SK-N-SH (cell line): ENCODE results near the gene SCAMP2.

Source experiments
- EP300 ChIP-seq, 2 experiments: IDR thresholded peaks; 2 replicates each; pipeline versions ENCODE4 v1.4.0 to v1.6.1; 2012; ENCODE audit warnings: borderline replicate concordance in 1 of 2, low read depth in 1 of 2, low read length in 1 of 2
- EZH2phosphoT487 ChIP-seq: fragments of 200-600 bp; sonication (generic); IDR thresholded peaks from 2 replicates; pipeline ENCODE4 v1.6.1; 2017; ENCODE audit warnings: low read depth, mixed run types, mild to moderate bottlenecking, antibody characterized with exemption, moderate library complexity, borderline replicate concordance
- GATA2 ChIP-seq: sonication (generic); formaldehyde crosslinking; IDR thresholded peaks from 2 replicates; pipeline ENCODE4 v1.5.0; 2020; ENCODE audit warnings: mild to moderate bottlenecking, missing genetic modification reagents
- POLR2AphosphoS5 ChIP-seq: IDR thresholded peaks from 2 replicates; pipeline ENCODE4 v1.6.1; 2012; ENCODE audit warnings: low read depth, low read length
- RFX5 ChIP-seq: IDR thresholded peaks from 2 replicates; pipeline ENCODE4 v1.6.1; 2012; ENCODE audit warnings: mild to moderate bottlenecking, improper control_type of control experiment, low read length
- SMC3 ChIP-seq: IDR thresholded peaks from 2 replicates; pipeline ENCODE4 v1.6.1; 2012; ENCODE audit warnings: low read depth, low read length, improper control_type of control experiment
- TAF1 ChIP-seq: IDR thresholded peaks from 2 replicates; pipeline ENCODE4 v1.6.1; 2012; ENCODE audit warnings: low read depth, mild to moderate bottlenecking, low read length, moderate library complexity, borderline replicate concordance
- TCF12 ChIP-seq: IDR thresholded peaks from 2 replicates; pipeline ENCODE4 v1.4.0; 2012
- TF ChIP-seq, protein P1 (sequence below): fragments of 200-600 bp; sonication (generic); IDR thresholded peaks from 2 replicates; pipeline ENCODE4 v1.6.1; 2017; ENCODE audit warnings: antibody characterized with exemption, mild to moderate bottlenecking, moderate library complexity
- TF ChIP-seq, protein P2 (sequence below): IDR thresholded peaks from 2 replicates; pipeline ENCODE4 v1.6.1; 2012; ENCODE audit warnings: mild to moderate bottlenecking, low read depth, low read length, moderate library complexity

DNA sequence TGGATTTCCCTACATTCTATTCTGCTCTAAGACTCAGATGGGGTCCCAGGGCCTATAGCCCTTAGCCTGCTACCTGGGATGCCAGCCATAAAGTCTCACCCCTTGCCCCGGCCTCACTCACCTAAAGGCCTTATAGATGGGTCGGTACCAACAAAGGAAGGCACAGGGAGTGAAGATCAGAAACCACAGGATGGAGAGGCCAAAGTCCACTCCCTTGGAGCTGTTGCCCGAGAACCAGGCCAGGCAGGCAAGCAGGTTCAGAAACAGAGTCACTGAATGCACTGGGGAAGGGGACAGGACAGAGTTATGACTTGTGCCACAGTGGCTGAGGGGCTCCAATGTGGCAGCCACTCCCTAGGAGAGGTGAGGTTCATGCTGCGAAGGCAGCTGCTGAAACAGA, 22.8 kb downstream of the SCAMP2 start:
- TF ChIP-seq SMC3 (no peak), GATA2 (CRISPR knock-in tag) (no peak), EP300 (IDR thresholded peaks at IDR 0.05; ENCODE audit: borderline replicate concordance in 1 of 2, low read depth in 1 of 2, low read length in 1 of 2) (no peak), POLR2AphosphoS5 (no peak), TCF12 (no peak), TAF1 (no peak), EZH2phosphoT487 (no peak), RFX5 (no peak)
- TF ChIP-seq, protein P1, sequence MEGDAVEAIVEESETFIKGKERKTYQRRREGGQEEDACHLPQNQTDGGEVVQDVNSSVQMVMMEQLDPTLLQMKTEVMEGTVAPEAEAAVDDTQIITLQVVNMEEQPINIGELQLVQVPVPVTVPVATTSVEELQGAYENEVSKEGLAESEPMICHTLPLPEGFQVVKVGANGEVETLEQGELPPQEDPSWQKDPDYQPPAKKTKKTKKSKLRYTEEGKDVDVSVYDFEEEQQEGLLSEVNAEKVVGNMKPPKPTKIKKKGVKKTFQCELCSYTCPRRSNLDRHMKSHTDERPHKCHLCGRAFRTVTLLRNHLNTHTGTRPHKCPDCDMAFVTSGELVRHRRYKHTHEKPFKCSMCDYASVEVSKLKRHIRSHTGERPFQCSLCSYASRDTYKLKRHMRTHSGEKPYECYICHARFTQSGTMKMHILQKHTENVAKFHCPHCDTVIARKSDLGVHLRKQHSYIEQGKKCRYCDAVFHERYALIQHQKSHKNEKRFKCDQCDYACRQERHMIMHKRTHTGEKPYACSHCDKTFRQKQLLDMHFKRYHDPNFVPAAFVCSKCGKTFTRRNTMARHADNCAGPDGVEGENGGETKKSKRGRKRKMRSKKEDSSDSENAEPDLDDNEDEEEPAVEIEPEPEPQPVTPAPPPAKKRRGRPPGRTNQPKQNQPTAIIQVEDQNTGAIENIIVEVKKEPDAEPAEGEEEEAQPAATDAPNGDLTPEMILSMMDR: no peak
- TF ChIP-seq, protein P2, sequence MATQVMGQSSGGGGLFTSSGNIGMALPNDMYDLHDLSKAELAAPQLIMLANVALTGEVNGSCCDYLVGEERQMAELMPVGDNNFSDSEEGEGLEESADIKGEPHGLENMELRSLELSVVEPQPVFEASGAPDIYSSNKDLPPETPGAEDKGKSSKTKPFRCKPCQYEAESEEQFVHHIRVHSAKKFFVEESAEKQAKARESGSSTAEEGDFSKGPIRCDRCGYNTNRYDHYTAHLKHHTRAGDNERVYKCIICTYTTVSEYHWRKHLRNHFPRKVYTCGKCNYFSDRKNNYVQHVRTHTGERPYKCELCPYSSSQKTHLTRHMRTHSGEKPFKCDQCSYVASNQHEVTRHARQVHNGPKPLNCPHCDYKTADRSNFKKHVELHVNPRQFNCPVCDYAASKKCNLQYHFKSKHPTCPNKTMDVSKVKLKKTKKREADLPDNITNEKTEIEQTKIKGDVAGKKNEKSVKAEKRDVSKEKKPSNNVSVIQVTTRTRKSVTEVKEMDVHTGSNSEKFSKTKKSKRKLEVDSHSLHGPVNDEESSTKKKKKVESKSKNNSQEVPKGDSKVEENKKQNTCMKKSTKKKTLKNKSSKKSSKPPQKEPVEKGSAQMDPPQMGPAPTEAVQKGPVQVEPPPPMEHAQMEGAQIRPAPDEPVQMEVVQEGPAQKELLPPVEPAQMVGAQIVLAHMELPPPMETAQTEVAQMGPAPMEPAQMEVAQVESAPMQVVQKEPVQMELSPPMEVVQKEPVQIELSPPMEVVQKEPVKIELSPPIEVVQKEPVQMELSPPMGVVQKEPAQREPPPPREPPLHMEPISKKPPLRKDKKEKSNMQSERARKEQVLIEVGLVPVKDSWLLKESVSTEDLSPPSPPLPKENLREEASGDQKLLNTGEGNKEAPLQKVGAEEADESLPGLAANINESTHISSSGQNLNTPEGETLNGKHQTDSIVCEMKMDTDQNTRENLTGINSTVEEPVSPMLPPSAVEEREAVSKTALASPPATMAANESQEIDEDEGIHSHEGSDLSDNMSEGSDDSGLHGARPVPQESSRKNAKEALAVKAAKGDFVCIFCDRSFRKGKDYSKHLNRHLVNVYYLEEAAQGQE: no peak
